K562 (cell line): ENCODE measurements around the gene CTCF. TPM values are rescaled to one million over a fixed set of nuclear protein-coding genes. Genes with fewer than 3 reads are reported as not detected.

ENCODE experiments used
- ATAC-seq: fragments of 200-7000 bp; cut with Tn5 transposase; 3 replicates; pipeline ENCODE4 v1.9.1; 2020; ENCODE audit warnings: moderate library complexity
- BruUV-seq: library from RNA; stranded (reverse); fragments of 400-500 nt; replicated peaks from 2 replicates; lab custom pipeline; 2021; lab: Mats Ljungman, UMichigan
- CTCF ChIA-PET: fragments of 300-600 bp; formaldehyde crosslinking; extraction: SDS; loops from one replicate; lab custom pipeline; 2021; ENCODE audit warnings: low intra/inter-chr PET ratio; lab: Yijun Ruan, JAX
- POLR2A ChIA-PET: fragments of 300-600, 350-650 bp; sonication (Branson Sonifier 250); formaldehyde crosslinking; extraction: SDS; loops from one replicate; lab custom pipeline; 2021; ENCODE audit warnings: antibody characterized with exemption, inconsistent platforms; lab: Yijun Ruan, JAX
- DNase-seq, 4 experiments: peaks; one replicate each; pipeline versions ENCODE4 v3.0.0 to v3.0.0-alpha.2; 2011 to 2018; ENCODE audit warnings: low spot score in 3 of 4, mixed read lengths in 3 of 4; ENCODE audit errors: extremely low read depth in 1 of 4
- FAIRE-seq: peaks from 2 replicates; lab custom pipeline; 2011; peaks lifted over from hg19 to GRCh38; lab: Jason Lieb, UNC
- H2AFZ ChIP-seq: 2 replicates; pipeline ENCODE4 v1.6.0; 2011; ENCODE audit warnings: low read depth, low read length, control low read depth, inconsistent platforms
- H3K27ac ChIP-seq: fragments of 200-600 bp; 3 replicates; pipeline ENCODE4 v1.8.0; 2011; ENCODE audit warnings: low read depth, mild to moderate bottlenecking, control low read depth, inconsistent platforms, low read length, moderate library complexity, mixed read lengths; ENCODE audit errors: extremely low read depth
- H3K27me3 ChIP-seq, 2 experiments: fragments of 300-600 bp in 1 of 2; 2 replicates in 1 of 2; 3 replicates in 1 of 2; pipeline versions ENCODE4 v1.6.0 to v1.8.0; 2011; ENCODE audit warnings: inconsistent platforms in 2 of 2, low read length in 2 of 2, mild to moderate bottlenecking in 1 of 2, mixed read lengths in 1 of 2, moderate library complexity in 1 of 2; ENCODE audit not compliant: control insufficient read depth in 2 of 2, insufficient read depth in 2 of 2
- H3K36me3 ChIP-seq: fragments of 300-600 bp; 3 replicates; pipeline ENCODE4 v1.8.0; 2011; ENCODE audit warnings: mild to moderate bottlenecking, low read length, inconsistent platforms; ENCODE audit not compliant: control insufficient read depth, insufficient read depth
- H3K4me1 ChIP-seq, 2 experiments: fragments of 200-600 bp in 1 of 2; replicated peaks in 1 of 2; 2 replicates in 1 of 2; 3 replicates in 1 of 2; pipeline versions ENCODE4 v1.5.1 to v1.8.0; 2011; ENCODE audit warnings: inconsistent platforms in 2 of 2, low read length in 2 of 2, mild to moderate bottlenecking in 1 of 2, mixed read lengths in 1 of 2, moderate library complexity in 1 of 2; ENCODE audit not compliant: control insufficient read depth in 2 of 2, insufficient read depth in 2 of 2
- H3K4me2 ChIP-seq: 2 replicates; pipeline ENCODE4 v1.6.1; 2011; ENCODE audit warnings: low read length, control low read depth, inconsistent platforms, mixed read lengths; ENCODE audit not compliant: insufficient read depth
- H3K4me3 ChIP-seq: fragments of 200-600 bp; sonication (generic), shearing (Covaris generic); 2 replicates; pipeline ENCODE4 v1.5.1; 2016; ENCODE audit warnings: control low read depth, inconsistent platforms
- H3K79me2 ChIP-seq: fragments of 200-600 bp; 3 replicates; pipeline ENCODE4 v1.8.0; 2011; ENCODE audit warnings: low read length, inconsistent platforms; ENCODE audit not compliant: control insufficient read depth, insufficient read depth
- H3K9ac ChIP-seq, 2 experiments: 2 replicates each; pipeline versions ENCODE4 v1.6.0 to v1.6.1; 2011; ENCODE audit warnings: low read depth in 2 of 2, low read length in 2 of 2, control low read depth in 1 of 2, inconsistent platforms in 1 of 2, mild to moderate bottlenecking in 1 of 2, mixed read lengths in 1 of 2; ENCODE audit not compliant: insufficient read depth in 1 of 2
- H3K9me1 ChIP-seq: one replicate; pipeline ENCODE4 v1.6.0; 2011; ENCODE audit warnings: inconsistent platforms, mild to moderate bottlenecking, low read length, moderate library complexity; ENCODE audit not compliant: control insufficient read depth, insufficient read depth
- H3K9me3 ChIP-seq: replicated peaks from 2 replicates; pipeline ENCODE4 v1.5.1; 2011; ENCODE audit warnings: low read depth, low read length, inconsistent platforms; ENCODE audit not compliant: control insufficient read depth, insufficient read depth
- H4K20me1 ChIP-seq: replicated peaks from 2 replicates; pipeline ENCODE4 v1.6.1; 2011; ENCODE audit warnings: low read length, inconsistent platforms, mixed read lengths; ENCODE audit not compliant: control insufficient read depth, insufficient read depth
- EGR1 ChIP-seq: fragments of 450-650 bp; conservative IDR thresholded peaks from 2 replicates; pipeline ENCODE4 v1.6.1; 2017; ENCODE audit warnings: mild to moderate bottlenecking
- MEF2D ChIP-seq: conservative IDR thresholded peaks from 2 replicates; pipeline ENCODE4 v1.6.1; 2016; ENCODE audit warnings: low read depth, missing genetic modification characterization, missing compliant biosample characterization
- NFXL1 ChIP-seq: fragments of 450-650 bp; formaldehyde crosslinking; IDR thresholded peaks from 2 replicates; pipeline ENCODE4 v1.4.0; 2021; ENCODE audit warnings: mild to moderate bottlenecking
- POLR2AphosphoS2 ChIP-seq: IDR thresholded peaks from 2 replicates; pipeline ENCODE4 v1.6.1; 2012; ENCODE audit warnings: low read length, improper control_type of control experiment
- POLR2G ChIP-seq: fragments of 200-400 bp; formaldehyde crosslinking; IDR thresholded peaks from 2 replicates; pipeline ENCODE4 v1.6.1; 2017; ENCODE audit warnings: low read depth, mild to moderate bottlenecking, antibody characterized with exemption, low read length, moderate library complexity
- PRMT5 ChIP-seq: sonication (generic); formaldehyde crosslinking; IDR thresholded peaks from 2 replicates; pipeline ENCODE4 v1.5.0; 2020; ENCODE audit warnings: missing genetic modification reagents
- RBM17 ChIP-seq: fragments of 200-400 bp; formaldehyde crosslinking; IDR thresholded peaks from 2 replicates; pipeline ENCODE4 v1.6.1; 2017; ENCODE audit warnings: low read depth, mild to moderate bottlenecking, low read length, borderline replicate concordance
- SMARCA4 ChIP-seq: fragments of 450-650 bp; IDR thresholded peaks from 2 replicates; pipeline ENCODE4 v1.6.1; 2016
- STAG1 ChIP-seq: sonication (generic); formaldehyde crosslinking; IDR thresholded peaks from 2 replicates; pipeline ENCODE4 v1.5.0; 2020; ENCODE audit warnings: missing genetic modification reagents, borderline replicate concordance
- ZNF263 ChIP-seq: sonication (generic); formaldehyde crosslinking; IDR thresholded peaks from 2 replicates; pipeline ENCODE4 v1.8.0; 2022; ENCODE audit warnings: mild to moderate bottlenecking, missing genetic modification reagents, borderline replicate concordance
- ZNF57 ChIP-seq: fragments of 450-650 bp; formaldehyde crosslinking; IDR thresholded peaks from 2 replicates; pipeline ENCODE4 v1.4.0; 2020; ENCODE audit warnings: mild to moderate bottlenecking, moderate library complexity
- ZSCAN32 ChIP-seq: fragments of 450-650 bp; formaldehyde crosslinking; IDR thresholded peaks from 2 replicates; pipeline ENCODE4 v1.4.0; 2020; ENCODE audit warnings: mild to moderate bottlenecking, moderate library complexity
- WGBS: fragments of 100-300 bp; shearing (Covaris generic); methylation state at CpG from one replicate; pipeline ENCODE4 v1.1.6; 2016; ENCODE audit warnings: low coverage, mixed read lengths; ENCODE audit not compliant: insufficient coverage; ENCODE audit errors: missing lambda C conversion rate; 5-methylcytosine and 5-hydroxymethylcytosine counted together
- in situ Hi-C: fragments of 300-500 bp; cut with MboI; formaldehyde crosslinking; loops from 4 replicates; pipeline ENCODE4 v1.15.0; 2018; ENCODE audit warnings: inconsistent platforms, mixed read lengths
- intact Hi-C: fragments of 100-400 bp; cut with micrococcal nuclease; formaldehyde crosslinking; loops from 2 replicates; pipeline ENCODE4 v1.14.2; 2022
- polyA plus RNA-seq, 8 experiments: library from polyadenylated mRNA; depleted of rRNA in 4 of 8; stranded (reverse) in 5 of 8; unstranded in 3 of 8; fragments of >200 nt; fragmentation: Nextera tagmentation in 2 of 8; fragmentation: Illumina TruSeq in 1 of 8; extraction: Ambion mirVana in 2 of 8; extraction: Trizol in 1 of 8; gene quantifications; 2 replicates each; pipeline versions ENCODE4 v1.2.1 to v1.2.3, GENCODE V29; 2011 to 2014; ENCODE audit warnings: inconsistent platforms in 1 of 8, missing spikeins in 1 of 8
- total RNA-seq, 7 experiments: library from RNA; depleted of rRNA in 6 of 7; stranded (reverse); fragments of >200 nt in 6 of 7; fragmentation: Illumina TruSeq in 2 of 7; extraction: Trizol in 2 of 7; gene quantifications; 2 replicates each; pipeline versions ENCODE4 v1.2.1 to v1.2.3, GENCODE V29; 2011 to 2021; ENCODE audit warnings: low replicate concordance in 1 of 7
- TF ChIP-seq, protein P1 (sequence below), 3 experiments: IDR thresholded peaks in 2 of 3; conservative IDR thresholded peaks in 1 of 3; 2 replicates each; pipeline ENCODE4 v1.5.1; 2011 to 2012; ENCODE audit warnings: low read length in 3 of 3, mild to moderate bottlenecking in 3 of 3, control low read depth in 2 of 3, improper control_type of control experiment in 1 of 3, inconsistent platforms in 1 of 3, low read depth in 1 of 3, mixed read lengths in 1 of 3, moderate library complexity in 1 of 3; ENCODE audit not compliant: insufficient read depth in 2 of 3
- TF ChIP-seq, protein P2 (sequence below): sonication (generic); formaldehyde crosslinking; IDR thresholded peaks from 2 replicates; pipeline ENCODE4 v1.8.1; 2022; ENCODE audit warnings: missing genetic modification reagents
- TF ChIP-seq, protein P3 (sequence below): IDR thresholded peaks from 3 replicates; pipeline ENCODE4 v1.6.1; 2011; ENCODE audit warnings: borderline replicate concordance, mild to moderate bottlenecking, moderate library complexity; ENCODE audit not compliant: insufficient read length; ENCODE audit errors: extremely low read depth

CTCF gene
- total and polyA plus RNA-seq, 9 of the 15 experiments (the other 6 are each of a cell fraction or from before 2014, with no cell fraction given) = 7.8 to 49.2 (median 33.9) TPM

DNA sequence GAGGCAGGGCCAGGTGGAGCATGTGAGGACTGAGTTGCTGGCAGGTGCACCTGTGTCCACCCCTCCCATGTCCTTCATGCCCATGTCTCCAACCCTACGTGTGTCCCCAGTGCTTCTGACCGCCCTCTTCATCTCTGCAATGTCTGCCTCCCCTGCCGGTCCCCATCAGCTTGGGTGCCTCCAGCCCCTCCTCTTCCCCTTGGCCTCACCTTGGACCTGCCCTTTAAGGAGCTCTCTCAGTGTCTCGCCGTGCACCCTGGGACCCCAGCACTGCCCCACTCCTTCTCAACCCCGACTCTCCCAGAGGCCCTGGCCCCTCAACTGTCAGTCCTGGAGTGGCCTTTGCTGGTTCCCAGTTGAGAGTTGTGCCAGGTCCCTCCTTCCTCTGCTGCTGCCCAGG is 18.7 kb upstream of the CTCF start (continued):
- TF ChIP-seq POLR2AphosphoS2 = no peak

DNA sequence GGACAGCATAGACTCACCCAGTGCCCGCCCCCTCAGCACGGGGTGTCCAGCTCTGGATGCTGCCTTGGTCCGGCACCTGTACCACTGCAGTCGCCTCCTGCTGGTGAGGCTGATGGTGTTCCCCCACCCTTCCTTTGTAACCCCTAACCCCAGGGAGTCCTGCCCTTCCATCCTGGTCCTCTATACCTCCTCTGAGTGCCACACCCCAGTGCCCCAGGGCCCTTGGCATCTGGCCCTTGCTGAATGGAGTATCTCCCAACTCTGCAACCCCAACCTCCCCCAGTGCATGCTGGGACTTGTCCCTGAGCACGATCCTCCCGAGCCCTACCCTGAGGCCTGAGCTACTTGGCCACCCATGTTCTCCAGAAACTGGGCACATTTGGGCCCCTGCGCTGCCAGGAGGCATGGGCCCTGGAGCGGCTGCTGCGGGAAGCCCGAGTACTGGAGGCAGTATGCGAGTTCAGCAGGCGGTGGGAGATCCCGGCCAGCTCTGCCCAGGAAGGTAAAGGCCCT is 17.9 kb upstream of the CTCF start:
- POLR2A ChIA-PET = interaction anchor here (0.6 to 1.6 kb wide), 4 partner anchors 17 to 656 kb away, joined by 3 to 5 read pairs (median 3); no protein-coding TSS in a partner anchor
- ATAC-seq = 0 out of 3 replicates have a peak, but pooled peaks have one; percentile 13
- Histone ChIP-seq H3K9ac (no peak overlapping the region; a peak in 1 of 4 replicates), H3K4me3 (no peak overlapping the region), H3K9me1 (no peaks in the 10 kb centered on the region), H3K36me3 (peaks cover 56% of the 10 kb centered on the region; the same call in 1 of the 3 replicates), H3K79me2 (no peaks in the 10 kb centered on the region), H4K20me1 (peaks cover 5% of the 10 kb centered on the region; the same call in 1 of the 2 replicates), H2AFZ (no peak overlapping the region), H3K4me2 (no peak overlapping the region), H3K27ac (no peak overlapping the region), H3K27me3 (no peaks in the 10 kb centered on the region), H3K4me1 (peaks cover 0 to 33% of the 10 kb centered on the region in 2 experiments; a peak in 2 of 5 replicates), H3K9me3 (no peaks in the 10 kb centered on the region)
- intact Hi-C loops = no loop called here
- DNase-seq = peak in 1 of 4 experiments; percentile 54
- BruUV-seq = no TSS peak
- WGBS = 82% methylated on average over 12 of the region's 13 CpGs
- CTCF ChIA-PET = interaction anchor here (0.9 kb wide), 1 partner anchor 24 kb away, joined by 3 read pairs; no protein-coding TSS in a partner anchor
- in situ Hi-C loops = no loop called here
- no peak for FAIRE-seq
- TF ChIP-seq, protein P1, sequence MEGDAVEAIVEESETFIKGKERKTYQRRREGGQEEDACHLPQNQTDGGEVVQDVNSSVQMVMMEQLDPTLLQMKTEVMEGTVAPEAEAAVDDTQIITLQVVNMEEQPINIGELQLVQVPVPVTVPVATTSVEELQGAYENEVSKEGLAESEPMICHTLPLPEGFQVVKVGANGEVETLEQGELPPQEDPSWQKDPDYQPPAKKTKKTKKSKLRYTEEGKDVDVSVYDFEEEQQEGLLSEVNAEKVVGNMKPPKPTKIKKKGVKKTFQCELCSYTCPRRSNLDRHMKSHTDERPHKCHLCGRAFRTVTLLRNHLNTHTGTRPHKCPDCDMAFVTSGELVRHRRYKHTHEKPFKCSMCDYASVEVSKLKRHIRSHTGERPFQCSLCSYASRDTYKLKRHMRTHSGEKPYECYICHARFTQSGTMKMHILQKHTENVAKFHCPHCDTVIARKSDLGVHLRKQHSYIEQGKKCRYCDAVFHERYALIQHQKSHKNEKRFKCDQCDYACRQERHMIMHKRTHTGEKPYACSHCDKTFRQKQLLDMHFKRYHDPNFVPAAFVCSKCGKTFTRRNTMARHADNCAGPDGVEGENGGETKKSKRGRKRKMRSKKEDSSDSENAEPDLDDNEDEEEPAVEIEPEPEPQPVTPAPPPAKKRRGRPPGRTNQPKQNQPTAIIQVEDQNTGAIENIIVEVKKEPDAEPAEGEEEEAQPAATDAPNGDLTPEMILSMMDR (IDR thresholded peaks at IDR 0.05 in 2 of 3, conservative IDR thresholded peaks at IDR 0.05 in 1 of 3; ENCODE audit: insufficient read depth in 2 of 3, low read depth in 1 of 3, low read length in 3 of 3) = peak; percentile 33 to 43 (median 35); a peak in 4 of 6 replicates
- TF ChIP-seq ZNF263 (no peak), STAG1 (no peak), ZSCAN32 (CRISPR knock-in tag) (no peak), RBM17 (no peak), EGR1 (0 out of 2 replicates have a peak, but pooled peaks have one; percentile 25), NFXL1 (CRISPR knock-in tag) (no peak), POLR2G (peak; percentile 57), PRMT5 (CRISPR knock-in tag) (no peak), SMARCA4 (no peak), MEF2D (no peak), ZNF57 (CRISPR knock-in tag) (no peak)
- TF ChIP-seq, protein P2, sequence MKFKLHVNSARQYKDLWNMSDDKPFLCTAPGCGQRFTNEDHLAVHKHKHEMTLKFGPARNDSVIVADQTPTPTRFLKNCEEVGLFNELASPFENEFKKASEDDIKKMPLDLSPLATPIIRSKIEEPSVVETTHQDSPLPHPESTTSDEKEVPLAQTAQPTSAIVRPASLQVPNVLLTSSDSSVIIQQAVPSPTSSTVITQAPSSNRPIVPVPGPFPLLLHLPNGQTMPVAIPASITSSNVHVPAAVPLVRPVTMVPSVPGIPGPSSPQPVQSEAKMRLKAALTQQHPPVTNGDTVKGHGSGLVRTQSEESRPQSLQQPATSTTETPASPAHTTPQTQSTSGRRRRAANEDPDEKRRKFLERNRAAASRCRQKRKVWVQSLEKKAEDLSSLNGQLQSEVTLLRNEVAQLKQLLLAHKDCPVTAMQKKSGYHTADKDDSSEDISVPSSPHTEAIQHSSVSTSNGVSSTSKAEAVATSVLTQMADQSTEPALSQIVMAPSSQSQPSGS = no peak
- TF ChIP-seq, protein P3, sequence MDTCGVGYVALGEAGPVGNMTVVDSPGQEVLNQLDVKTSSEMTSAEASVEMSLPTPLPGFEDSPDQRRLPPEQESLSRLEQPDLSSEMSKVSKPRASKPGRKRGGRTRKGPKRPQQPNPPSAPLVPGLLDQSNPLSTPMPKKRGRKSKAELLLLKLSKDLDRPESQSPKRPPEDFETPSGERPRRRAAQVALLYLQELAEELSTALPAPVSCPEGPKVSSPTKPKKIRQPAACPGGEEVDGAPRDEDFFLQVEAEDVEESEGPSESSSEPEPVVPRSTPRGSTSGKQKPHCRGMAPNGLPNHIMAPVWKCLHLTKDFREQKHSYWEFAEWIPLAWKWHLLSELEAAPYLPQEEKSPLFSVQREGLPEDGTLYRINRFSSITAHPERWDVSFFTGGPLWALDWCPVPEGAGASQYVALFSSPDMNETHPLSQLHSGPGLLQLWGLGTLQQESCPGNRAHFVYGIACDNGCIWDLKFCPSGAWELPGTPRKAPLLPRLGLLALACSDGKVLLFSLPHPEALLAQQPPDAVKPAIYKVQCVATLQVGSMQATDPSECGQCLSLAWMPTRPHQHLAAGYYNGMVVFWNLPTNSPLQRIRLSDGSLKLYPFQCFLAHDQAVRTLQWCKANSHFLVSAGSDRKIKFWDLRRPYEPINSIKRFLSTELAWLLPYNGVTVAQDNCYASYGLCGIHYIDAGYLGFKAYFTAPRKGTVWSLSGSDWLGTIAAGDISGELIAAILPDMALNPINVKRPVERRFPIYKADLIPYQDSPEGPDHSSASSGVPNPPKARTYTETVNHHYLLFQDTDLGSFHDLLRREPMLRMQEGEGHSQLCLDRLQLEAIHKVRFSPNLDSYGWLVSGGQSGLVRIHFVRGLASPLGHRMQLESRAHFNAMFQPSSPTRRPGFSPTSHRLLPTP = no peak
